Activated CD4-positive, alpha-beta T cell treated with anti-CD3 and anti-CD28 coated beads, Interleukin-2, amount 10 ng/mL, durations not matched to agents 24 days and 14 days (primary cell): ENCODE data around the gene CLIC2. TPM values are rescaled to one million over a fixed set of nuclear protein-coding genes. Genes with fewer than 3 reads are reported as not detected.
"Not testable (repeated sequence)": the region's sequence is repeated elsewhere in the genome, so short reads cannot be mapped to it uniquely, and the experiment has no call there.

ENCODE experiments used
- DNase-seq: peaks from one replicate; pipeline ENCODE4 v3.0.0; 2022
- H3K27ac Mint-ChIP-seq: one replicate; pipeline ENCODE4 v1.8.0; 2022; ENCODE audit warnings: mild to moderate bottlenecking, mixed read lengths
- H3K27me3 Mint-ChIP-seq: one replicate; pipeline ENCODE4 v1.8.0; 2022; ENCODE audit warnings: mixed read lengths
- H3K36me3 Mint-ChIP-seq: one replicate; pipeline ENCODE4 v1.8.0; 2022; ENCODE audit warnings: low read depth, mild to moderate bottlenecking, mixed read lengths
- H3K4me1 Mint-ChIP-seq: one replicate; pipeline ENCODE4 v1.8.0; 2021; ENCODE audit warnings: mixed read lengths
- H3K4me3 Mint-ChIP-seq: one replicate; pipeline ENCODE4 v1.8.0; 2022; ENCODE audit warnings: mild to moderate bottlenecking, moderate library complexity, mixed read lengths
- H3K9me3 Mint-ChIP-seq: one replicate; pipeline ENCODE4 v1.8.0; 2021; ENCODE audit warnings: mixed read lengths
- intact Hi-C: fragments of 100-400 bp; cut with micrococcal nuclease; formaldehyde crosslinking; loops from one replicate; pipeline ENCODE4 v1.15.1; 2023
- total RNA-seq: library from RNA; stranded (reverse); gene quantifications from 2 replicates; pipeline ENCODE4 v1.2.3, GENCODE V29; 2022

The CLIC2 gene
- total RNA-seq = 0.17 and 0.58 TPM in 2 replicates

DNA sequence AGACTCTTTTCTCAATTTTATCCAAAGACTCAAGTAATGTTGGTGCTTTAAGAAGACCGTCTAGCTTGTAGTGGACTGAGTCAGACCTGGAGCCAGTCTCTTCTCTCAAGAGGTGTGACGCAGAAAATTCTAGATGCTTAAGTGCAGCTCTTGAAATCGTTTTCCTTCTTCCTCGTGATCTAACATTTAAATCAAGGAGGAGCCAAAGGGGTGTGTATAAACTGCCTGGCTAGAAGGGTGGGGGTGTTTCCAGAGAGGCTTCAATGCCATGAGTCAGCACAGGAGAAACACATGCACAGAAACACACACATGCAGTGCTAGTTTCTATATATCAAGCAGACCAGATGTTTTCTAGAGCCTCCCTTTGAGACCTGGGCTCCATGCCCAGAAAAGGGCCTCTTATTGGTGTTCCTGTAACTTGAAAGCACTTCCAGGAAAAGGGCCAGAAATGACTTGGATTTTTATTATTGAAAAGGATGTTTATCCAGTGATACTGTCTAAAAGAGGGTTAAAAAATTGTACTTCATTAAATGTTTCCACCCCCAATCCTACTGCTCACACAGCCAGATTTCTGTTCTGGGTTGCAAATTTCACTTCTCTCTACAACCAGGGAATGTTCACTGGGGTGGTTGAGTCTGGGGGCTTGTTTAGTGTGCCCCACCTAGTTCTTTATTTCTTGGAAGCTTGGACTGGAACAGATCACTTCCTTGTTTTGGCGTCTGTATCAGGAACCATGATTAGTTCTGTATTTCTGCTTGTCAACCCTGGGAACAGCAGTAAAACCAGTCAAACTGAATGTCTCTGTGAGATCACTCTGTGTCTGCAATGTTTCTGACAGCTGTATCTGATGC is at the start of gene CLIC2:
TSS of gene CLIC2 (minus strand) at position 129 of the 851 bp plus-strand sequence. CDS start 187 bp downstream, outside the sequence.
- Mint-ChIP-seq H3K36me3 (no peaks in the 10 kb centered on the region), H3K4me3 (no peak within 1 kb of the TSS), H3K9me3 (no peaks in the 10 kb centered on the region), H3K27me3 (peaks cover 3% of the 10 kb centered on the region), H3K27ac (no peak within 1 kb of the TSS), H3K4me1 (no peaks in the 10 kb centered on the region)
- intact Hi-C loops = no loop called here
- no peak for DNase-seq

DNA sequence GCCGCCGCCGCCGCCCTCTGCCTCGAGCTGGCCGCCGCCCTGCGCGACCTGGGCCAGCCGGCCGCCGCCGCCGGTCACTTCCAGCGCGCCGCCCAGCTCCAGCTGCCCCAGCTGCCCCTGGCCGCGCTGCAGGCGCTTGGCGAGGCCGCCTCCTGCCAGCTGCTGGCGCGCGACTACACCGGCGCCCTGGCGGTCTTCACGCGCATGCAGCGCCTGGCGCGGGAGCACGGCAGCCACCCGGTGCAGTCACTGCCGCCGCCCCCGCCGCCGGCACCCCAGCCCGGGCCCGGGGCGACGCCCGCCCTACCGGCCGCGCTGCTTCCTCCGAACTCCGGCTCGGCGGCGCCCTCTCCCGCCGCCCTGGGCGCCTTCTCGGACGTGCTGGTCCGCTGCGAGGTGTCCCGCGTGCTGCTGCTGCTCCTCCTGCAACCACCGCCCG is 48.1 kb upstream of the CLIC2 start:
- intact Hi-C loops, H3K27me3 Mint-ChIP-seq, H3K4me1 Mint-ChIP-seq, H3K4me3 Mint-ChIP-seq, DNase-seq, H3K9me3 Mint-ChIP-seq, H3K36me3 Mint-ChIP-seq, H3K27ac Mint-ChIP-seq: not testable (repeated sequence)

DNA sequence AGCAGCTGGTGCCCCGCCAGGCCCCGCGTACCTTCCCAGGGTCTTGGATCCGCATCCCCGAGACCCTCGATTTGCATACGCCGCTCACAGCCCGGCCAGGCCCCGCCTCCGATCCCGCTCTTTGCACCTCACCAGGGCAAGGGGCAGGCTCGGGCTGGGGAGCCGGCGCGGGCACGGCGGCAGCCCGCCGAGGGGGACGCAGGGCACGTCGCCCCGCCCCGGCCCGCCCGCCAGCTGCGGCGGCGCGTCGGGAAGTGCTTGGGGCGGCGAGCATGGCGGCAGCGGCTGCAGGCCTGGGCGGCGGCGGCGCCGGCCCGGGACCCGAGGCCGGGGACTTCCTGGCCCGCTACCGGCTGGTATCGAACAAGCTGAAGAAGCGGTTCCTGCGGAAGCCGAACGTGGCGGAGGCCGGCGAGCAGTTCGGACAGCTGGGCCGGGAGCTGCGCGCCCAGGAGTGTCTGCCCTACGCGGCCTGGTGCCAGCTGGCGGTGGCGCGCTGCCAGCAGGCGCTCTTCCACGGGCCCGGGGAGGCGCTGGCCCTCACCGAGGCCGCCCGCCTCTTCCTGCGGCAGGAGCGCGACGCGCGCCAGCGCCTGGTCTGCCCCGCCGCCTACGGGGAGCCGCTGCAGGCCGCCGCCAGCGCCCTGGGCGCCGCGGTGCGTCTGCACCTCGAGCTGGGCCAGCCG is 47.6 kb upstream of the CLIC2 start, which contains the start of gene F8A2:
TSS of gene F8A2 (plus strand) at position 253 of the 686 bp plus-strand sequence. CDS start at position 273, 20 bp downstream.
- H3K4me3 Mint-ChIP-seq, H3K36me3 Mint-ChIP-seq, DNase-seq, H3K4me1 Mint-ChIP-seq, intact Hi-C loops, H3K27ac Mint-ChIP-seq, H3K9me3 Mint-ChIP-seq, H3K27me3 Mint-ChIP-seq: not testable (repeated sequence)

- H3K4me1 Mint-ChIP-seq, H3K36me3 Mint-ChIP-seq, H3K27me3 Mint-ChIP-seq, DNase-seq, H3K9me3 Mint-ChIP-seq, intact Hi-C loops, H3K27ac Mint-ChIP-seq, H3K4me3 Mint-ChIP-seq: not testable (repeated sequence)
Measured at GRCh38 chrX:155379802-155380201, 45.4 kb upstream of the CLIC2 start.

DNA sequence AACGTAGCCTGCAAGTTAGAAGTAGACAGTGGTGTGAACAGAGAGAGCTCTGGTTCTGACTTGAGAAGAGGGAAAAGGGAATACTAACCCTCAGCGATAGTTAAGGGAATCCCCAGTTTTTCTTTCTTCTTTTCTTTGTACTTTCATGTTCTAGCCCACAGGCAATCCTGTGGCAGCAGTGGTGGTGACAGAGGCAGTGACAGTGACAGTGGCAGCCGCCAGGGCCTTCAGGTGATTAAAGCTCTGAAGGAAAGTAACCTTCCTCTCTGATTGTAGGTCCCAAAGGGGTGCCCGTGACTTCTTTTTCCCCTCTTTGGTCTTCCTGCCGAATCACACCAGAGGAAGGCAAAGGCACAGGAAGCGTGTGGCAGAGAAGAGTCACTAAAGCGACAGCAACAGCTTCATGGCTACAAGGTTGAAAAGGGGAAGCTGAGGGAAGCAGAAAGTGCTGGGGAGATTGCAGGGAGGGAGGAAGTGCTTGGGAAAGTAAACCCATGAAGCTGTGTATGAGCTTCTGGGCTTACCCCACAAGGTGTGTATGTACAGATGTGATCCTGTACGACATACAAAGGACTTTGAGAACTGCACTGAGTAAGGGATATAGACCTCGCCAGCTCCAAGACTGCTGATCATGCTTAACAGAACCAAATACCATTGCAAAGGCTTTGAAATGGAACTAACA is 39.5 kb upstream of the CLIC2 start:
- H3K27me3 Mint-ChIP-seq, intact Hi-C loops, H3K36me3 Mint-ChIP-seq, H3K9me3 Mint-ChIP-seq, H3K27ac Mint-ChIP-seq, H3K4me1 Mint-ChIP-seq, DNase-seq, H3K4me3 Mint-ChIP-seq: not testable (repeated sequence)

- H3K9me3 Mint-ChIP-seq, H3K36me3 Mint-ChIP-seq, DNase-seq, H3K27ac Mint-ChIP-seq, H3K27me3 Mint-ChIP-seq, H3K4me1 Mint-ChIP-seq, intact Hi-C loops, H3K4me3 Mint-ChIP-seq: not testable (repeated sequence)
Measured at GRCh38 chrX:155363712-155364111, 29.3 kb upstream of the CLIC2 start.

GRCh38 chrX:155349448-155349847 is 15.0 kb upstream of the CLIC2 start:
- H3K27ac Mint-ChIP-seq, H3K4me1 Mint-ChIP-seq, intact Hi-C loops, H3K9me3 Mint-ChIP-seq, H3K27me3 Mint-ChIP-seq, H3K4me3 Mint-ChIP-seq, H3K36me3 Mint-ChIP-seq, DNase-seq: not testable (repeated sequence)

DNA sequence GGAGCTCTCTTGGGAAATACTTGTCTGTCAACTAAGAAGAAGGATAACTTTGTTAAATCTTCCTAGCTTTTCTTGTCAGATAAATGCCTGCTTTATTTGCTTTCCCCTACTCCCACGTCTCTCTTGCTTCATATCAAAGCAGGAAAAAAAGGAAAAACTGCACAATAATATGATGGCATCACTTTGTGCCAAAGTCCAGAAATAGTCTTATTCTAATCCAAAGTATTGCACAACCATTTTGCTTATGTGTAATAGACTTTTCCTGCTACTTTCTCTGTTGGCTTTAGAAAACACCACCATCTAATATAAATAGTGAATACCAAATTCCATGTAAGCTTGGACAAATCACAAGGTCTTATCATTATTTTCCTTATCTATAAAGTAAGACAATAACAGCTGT is 11.3 kb upstream of the CLIC2 start:
- H3K4me1 Mint-ChIP-seq, H3K9me3 Mint-ChIP-seq, H3K36me3 Mint-ChIP-seq, intact Hi-C loops, H3K4me3 Mint-ChIP-seq, DNase-seq, H3K27ac Mint-ChIP-seq, H3K27me3 Mint-ChIP-seq: not testable (repeated sequence)

GRCh38 chrX:155335337-155335712 is 911 bp upstream of the CLIC2 start:
- H3K36me3 Mint-ChIP-seq, H3K27ac Mint-ChIP-seq, H3K4me3 Mint-ChIP-seq, DNase-seq, intact Hi-C loops, H3K27me3 Mint-ChIP-seq, H3K9me3 Mint-ChIP-seq, H3K4me1 Mint-ChIP-seq: not testable (repeated sequence)

- intact Hi-C loops = no loop called here
- H3K27ac Mint-ChIP-seq = no peak overlapping the region
Measured at GRCh38 chrX:155333544-155334100, 792 bp downstream of the CLIC2 start.

GRCh38 chrX:155330992-155331391 is 3.4 kb downstream of the CLIC2 start:
- Mint-ChIP-seq H3K9me3 (no peaks in the 10 kb centered on the region), H3K27ac (no peak overlapping the region), H3K27me3 (peaks cover 7% of the 10 kb centered on the region), H3K4me3 (no peak overlapping the region), H3K36me3 (no peaks in the 10 kb centered on the region), H3K4me1 (no peaks in the 10 kb centered on the region)
- DNase-seq = no peak
- intact Hi-C loops = no loop called here

More at GRCh38 chrX:155333544-155334100, 792 bp downstream of the CLIC2 start:
- Mint-ChIP-seq H3K9me3 (no peaks in the 10 kb centered on the region), H3K27me3 (peaks cover 5% of the 10 kb centered on the region), H3K36me3 (no peaks in the 10 kb centered on the region), H3K4me3 (no peak overlapping the region), H3K4me1 (no peaks in the 10 kb centered on the region)
- no peak for DNase-seq

- Mint-ChIP-seq H3K27me3 (peaks cover 8% of the 10 kb centered on the region), H3K4me1 (no peaks in the 10 kb centered on the region), H3K9me3 (no peaks in the 10 kb centered on the region), H3K27ac (no peak overlapping the region), H3K4me3 (no peak overlapping the region), H3K36me3 (no peaks in the 10 kb centered on the region)
- intact Hi-C loops = no loop called here
- no peak for DNase-seq
Measured at GRCh38 chrX:155329293-155329692, 5.1 kb downstream of the CLIC2 start.

DNA sequence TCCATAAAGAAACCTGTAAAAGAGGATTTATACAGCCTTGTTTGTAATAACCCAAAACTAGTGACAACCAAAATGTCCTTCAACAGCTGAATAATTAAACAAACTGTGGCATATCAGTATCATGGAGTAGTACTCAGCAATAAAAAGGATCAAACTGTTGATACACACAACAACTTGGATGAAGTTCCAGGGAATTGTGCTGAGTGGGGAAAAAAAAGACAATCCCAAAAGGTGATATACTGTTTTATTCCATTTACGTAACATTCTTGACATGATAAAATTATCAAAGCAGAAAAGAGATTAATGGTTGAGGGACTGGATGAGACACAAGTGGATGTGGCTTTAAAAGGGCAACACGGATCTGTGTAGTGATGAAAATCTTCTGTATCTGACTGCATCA is 7.8 kb downstream of the CLIC2 start:
- Mint-ChIP-seq H3K9me3 (no peaks in the 10 kb centered on the region), H3K27me3 (peaks cover 10% of the 10 kb centered on the region), H3K36me3 (no peaks in the 10 kb centered on the region), H3K27ac (no peak overlapping the region), H3K4me1 (no peaks in the 10 kb centered on the region), H3K4me3 (no peak overlapping the region)
- intact Hi-C loops = no loop called here
- DNase-seq = no peak

DNA sequence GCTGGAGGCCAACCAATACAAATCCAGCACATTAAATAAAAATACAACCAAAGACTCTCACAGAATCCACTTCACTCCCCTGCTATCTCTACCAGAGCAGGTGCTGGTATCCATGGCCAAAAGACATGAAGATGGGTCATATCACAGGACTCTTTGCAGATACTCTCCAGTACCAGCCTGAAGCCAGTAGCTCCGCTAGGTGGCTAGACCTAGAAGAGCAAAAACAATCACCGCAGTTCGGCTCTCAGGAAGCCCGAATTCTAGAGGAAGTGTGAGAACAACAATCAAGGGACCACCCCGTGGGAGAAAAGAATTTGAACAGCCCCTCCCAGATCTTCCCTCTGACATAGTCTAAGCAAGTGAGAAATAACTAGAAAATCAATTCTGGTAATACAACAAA is 20.2 kb downstream of the CLIC2 start:
- intact Hi-C loops = no loop called here
- H3K9me3 Mint-ChIP-seq = peaks cover 13% of the 10 kb centered on the region
- H3K27me3 Mint-ChIP-seq = peaks cover 2% of the 10 kb centered on the region
- no peaks in the 10 kb centered on the region for H3K36me3 Mint-ChIP-seq
- no peaks in the 10 kb centered on the region for H3K4me1 Mint-ChIP-seq
- DNase-seq = no peak
- no peak overlapping the region for H3K4me3 Mint-ChIP-seq
- no peak overlapping the region for H3K27ac Mint-ChIP-seq
